HCT116 (cell line): ENCODE measurements around the gene KIAA1549. TPM values are rescaled to one million over a fixed set of nuclear protein-coding genes. Genes with fewer than 3 reads are reported as not detected.

Source experiments
- ATAC-seq: fragments of 200-7000 bp; cut with Tn5 transposase; 2 replicates; pipeline ENCODE4 v1.9.1; 2020; ENCODE audit warnings: mild to moderate bottlenecking, moderate library complexity
- BruUV-seq: library from RNA; stranded (reverse); fragments of 400-500 nt; replicated peaks from 2 replicates; lab custom pipeline; 2021; lab: Mats Ljungman, UMichigan
- CTCF ChIA-PET: fragments of 300-600 bp; sonication (Branson Sonifier 250); formaldehyde crosslinking; loops from one replicate; lab custom pipeline; 2021; ENCODE audit warnings: antibody characterized with exemption; lab: Charles Lee
- POLR2A ChIA-PET: fragments of 300-600, 350-600 bp; sonication (Branson Sonifier 250); formaldehyde crosslinking; loops from one replicate; lab custom pipeline; 2021; ENCODE audit warnings: antibody characterized with exemption; lab: Charles Lee
- RAD21 ChIA-PET, 2 experiments: fragments of 300-600 bp; sonication (Branson Sonifier 250); formaldehyde crosslinking; loops; one replicate each; lab custom pipeline; 2023; ENCODE audit warnings: low total read pairs in 2 of 2; ENCODE audit not compliant: uncharacterized antibody in 2 of 2, unreplicated experiment in 2 of 2, low non-redundant PET in 1 of 2; lab: Charles Lee
- DNase-seq: peaks from one replicate; pipeline ENCODE4 v3.0.0-alpha.2; 2010; ENCODE audit warnings: low read depth, low spot score
- H2AFZ ChIP-seq: fragments of 200-600 bp; shearing (Covaris generic), sonication (generic); 2 replicates; pipeline ENCODE4 v1.6.1; 2017; ENCODE audit warnings: low read depth, mixed run types, mixed read lengths, antibody characterized with exemption, low read length; ENCODE audit not compliant: poor library complexity, severe bottlenecking
- H3K27ac ChIP-seq: 2 replicates; pipeline ENCODE4 v1.5.1; 2012; ENCODE audit warnings: low read depth, low read length
- H3K27me3 ChIP-seq: fragments of 200-600 bp; sonication (generic); 2 replicates; pipeline ENCODE4 v1.6.1; 2016; ENCODE audit warnings: mixed run types, low read length, mixed read lengths; ENCODE audit not compliant: insufficient read depth
- H3K36me3 ChIP-seq, 2 experiments: fragments of 200-500 bp in 1 of 2; fragments of 200-600 bp in 1 of 2; sonication (Bioruptor generic) in 1 of 2; sonication (generic) in 1 of 2; 2 replicates each; pipeline versions ENCODE4 v1.5.1 to v1.6.1; 2014 to 2016; ENCODE audit warnings: low read length in 2 of 2, inconsistent platforms in 1 of 2, mixed read lengths in 1 of 2, mixed run types in 1 of 2; ENCODE audit not compliant: insufficient read depth in 2 of 2, control insufficient read depth in 1 of 2
- H3K4me1 ChIP-seq, 2 experiments: fragments of 200-600 bp in 1 of 2; sonication (generic) in 1 of 2; 2 replicates each; pipeline versions ENCODE4 v1.5.1 to v1.6.1; 2012 to 2017; ENCODE audit warnings: low read length in 2 of 2, inconsistent platforms in 1 of 2, mild to moderate bottlenecking in 1 of 2, mixed read lengths in 1 of 2, mixed run types in 1 of 2, moderate library complexity in 1 of 2; ENCODE audit not compliant: insufficient read depth in 2 of 2, control insufficient read depth in 1 of 2
- H3K4me2 ChIP-seq: fragments of 200-600 bp; sonication (generic); 2 replicates; pipeline ENCODE4 v1.6.1; 2017; ENCODE audit warnings: mixed run types, low read length, mixed read lengths
- H3K4me3 ChIP-seq, 2 experiments: fragments of 200-600 bp in 1 of 2; sonication (generic) in 1 of 2; replicated peaks in 1 of 2; 2 replicates each; pipeline ENCODE4 v1.5.1; 2011 to 2016; ENCODE audit warnings: low read length in 2 of 2, control low read depth in 1 of 2, low read depth in 1 of 2, mild to moderate bottlenecking in 1 of 2, mixed read lengths in 1 of 2, mixed run types in 1 of 2
- H3K79me2 ChIP-seq: fragments of 200-600 bp; sonication (generic); 2 replicates; pipeline ENCODE4 v1.6.1; 2017; ENCODE audit warnings: mild to moderate bottlenecking, mixed run types, low read length, moderate library complexity, mixed read lengths; ENCODE audit not compliant: insufficient read depth
- H3K9ac ChIP-seq: fragments of 200-600 bp; sonication (generic); 2 replicates; pipeline ENCODE4 v1.6.1; 2016; ENCODE audit warnings: low read length, mixed read lengths
- H3K9me2 ChIP-seq: fragments of 200-600 bp; sonication (generic), shearing (Covaris generic); 2 replicates; pipeline ENCODE4 v1.6.1; 2017; ENCODE audit warnings: mixed run types, mild to moderate bottlenecking, moderate library complexity; ENCODE audit not compliant: insufficient read depth
- H3K9me3 ChIP-seq, 2 experiments: fragments of 200-500 bp in 1 of 2; fragments of 200-600 bp in 1 of 2; sonication (Bioruptor generic) in 1 of 2; sonication (generic) in 1 of 2; 2 replicates each; pipeline ENCODE4 v1.6.1; 2014 to 2017; ENCODE audit warnings: low read length in 2 of 2, mixed read lengths in 2 of 2, inconsistent platforms in 1 of 2, low read depth in 1 of 2, mild to moderate bottlenecking in 1 of 2, mixed run types in 1 of 2, moderate library complexity in 1 of 2; ENCODE audit not compliant: control insufficient read depth in 1 of 2, insufficient read depth in 1 of 2
- H4K20me1 ChIP-seq: fragments of 200-600 bp; sonication (generic), shearing (Covaris generic); 2 replicates; pipeline ENCODE4 v1.6.1; 2017; ENCODE audit warnings: mixed run types, mild to moderate bottlenecking, moderate library complexity; ENCODE audit not compliant: insufficient read depth
- CEBPB ChIP-seq: IDR thresholded peaks from 2 replicates; pipeline ENCODE4 v1.6.1; 2012; ENCODE audit warnings: low read depth
- CTCF ChIP-seq, 3 experiments: fragments of 200-600 bp in 1 of 3; sonication (generic) in 1 of 3; IDR thresholded peaks in 2 of 3; conservative IDR thresholded peaks in 1 of 3; 2 replicates each; pipeline ENCODE4 v1.5.1; 2012 to 2017; ENCODE audit warnings: low read depth in 2 of 3, low read length in 2 of 3, antibody characterized with exemption in 1 of 3, borderline replicate concordance in 1 of 3, control low read depth in 1 of 3, mild to moderate bottlenecking in 1 of 3, mixed read lengths in 1 of 3, mixed run types in 1 of 3, moderate library complexity in 1 of 3; ENCODE audit not compliant: insufficient read depth in 1 of 3
- EGR1 ChIP-seq: IDR thresholded peaks from 2 replicates; pipeline ENCODE4 v1.6.1; 2012; ENCODE audit warnings: low read depth
- ELF1 ChIP-seq: IDR thresholded peaks from 2 replicates; pipeline ENCODE4 v1.6.1; 2012; ENCODE audit warnings: low read depth, borderline replicate concordance
- EZH2phosphoT487 ChIP-seq: fragments of 200-600 bp; IDR thresholded peaks from 2 replicates; pipeline ENCODE4 v1.6.1; 2018; ENCODE audit warnings: antibody characterized with exemption, borderline replicate concordance
- FOSL1 ChIP-seq: IDR thresholded peaks from 2 replicates; pipeline ENCODE4 v1.6.1; 2012; ENCODE audit warnings: low read depth
- JUND ChIP-seq: IDR thresholded peaks from 2 replicates; pipeline ENCODE4 v1.6.1; 2012
- MAX ChIP-seq: IDR thresholded peaks from 2 replicates; pipeline ENCODE4 v1.6.1; 2012
- POLR2A ChIP-seq: IDR thresholded peaks from 2 replicates; pipeline ENCODE4 v1.7.0; 2011; ENCODE audit warnings: borderline replicate concordance; ENCODE audit not compliant: insufficient read depth, insufficient read length; ENCODE audit errors: extremely low read depth
- RAD21 ChIP-seq: IDR thresholded peaks from 2 replicates; pipeline ENCODE4 v1.6.1; 2012; ENCODE audit warnings: low read depth, mild to moderate bottlenecking
- REST ChIP-seq: IDR thresholded peaks from 2 replicates; pipeline ENCODE4 v1.6.1; 2012; ENCODE audit warnings: low read depth
- SIN3A ChIP-seq: IDR thresholded peaks from 2 replicates; pipeline ENCODE4 v1.6.1; 2012; ENCODE audit warnings: low read depth
- SP1 ChIP-seq: IDR thresholded peaks from 2 replicates; pipeline ENCODE4 v1.6.1; 2012; ENCODE audit warnings: low read depth
- TCF7L2 ChIP-seq: IDR thresholded peaks from 2 replicates; pipeline ENCODE4 v1.7.0; 2011; ENCODE audit warnings: borderline replicate concordance, inconsistent platforms; ENCODE audit not compliant: insufficient read depth, insufficient read length; ENCODE audit errors: extremely low read depth
- YY1 ChIP-seq: IDR thresholded peaks from 2 replicates; pipeline ENCODE4 v1.6.1; 2011; ENCODE audit warnings: low read length, low read depth, moderate library complexity, mild to moderate bottlenecking; ENCODE audit not compliant: insufficient replicate concordance; ENCODE audit errors: extremely low read depth
- ZFX ChIP-seq: fragments of 450-650 bp; IDR thresholded peaks from 2 replicates; pipeline ENCODE4 v1.6.1; 2017
- ZNF274 ChIP-seq: fragments of 200-500 bp; sonication (Bioruptor generic); IDR thresholded peaks from 2 replicates; pipeline ENCODE4 v1.6.1; 2014; ENCODE audit warnings: mild to moderate bottlenecking, low read depth, low read length, inconsistent platforms
- intact Hi-C: fragments of 100-400 bp; cut with micrococcal nuclease; formaldehyde crosslinking; loops from 2 replicates; pipeline ENCODE4 v1.10.0; 2022
- total RNA-seq: library from RNA; stranded (reverse); gene quantifications from one replicate; pipeline ENCODE4 v1.2.1, GENCODE V29; 2021; ENCODE audit not compliant: unreplicated experiment

Gene KIAA1549
- total RNA-seq, 1 experiment from 2014 or later = 3.9 TPM

- H3K9me3 ChIP-seq = no peaks in the 10 kb centered on the region
- no peak overlapping the region for H2AFZ ChIP-seq
- POLR2A ChIA-PET = no interaction called here
- no peak overlapping the region for H3K9ac ChIP-seq
- H3K27me3 ChIP-seq = no peaks in the 10 kb centered on the region
- H3K79me2 ChIP-seq = no peaks in the 10 kb centered on the region
- no peak overlapping the region for H3K27ac ChIP-seq
- no peaks in the 10 kb centered on the region for H3K9me2 ChIP-seq
- H3K36me3 ChIP-seq = no peaks in the 10 kb centered on the region; a peak in 1 of 4 replicates
- no peak overlapping the region for H3K4me2 ChIP-seq
- no peaks in the 10 kb centered on the region; the same call in 1 of the 2 replicates for H4K20me1 ChIP-seq
- TF ChIP-seq ELF1 = no peak
- TF ChIP-seq YY1 = no peak
- no peak for TF ChIP-seq ZNF274
- no peak for TF ChIP-seq EZH2phosphoT487
- TF ChIP-seq REST = no peak
- TF ChIP-seq JUND = no peak
- no peak for TF ChIP-seq MAX
- TF ChIP-seq TCF7L2 = no peak
- no peak for TF ChIP-seq CTCF (IDR thresholded peaks at IDR 0.05 in 2 of 3, conservative IDR thresholded peaks at IDR 0.05 in 1 of 3; ENCODE audit: borderline replicate concordance in 1 of 3, insufficient read depth in 1 of 3, low read depth in 2 of 3, low read length in 2 of 3)
- no peak for TF ChIP-seq ZFX
- TF ChIP-seq FOSL1 = no peak
- no peak for TF ChIP-seq SIN3A
- TF ChIP-seq RAD21 = no peak
- no peak for TF ChIP-seq CEBPB
- no peak for TF ChIP-seq POLR2A
- no peak for TF ChIP-seq SP1
- no peak for TF ChIP-seq EGR1
- CTCF ChIA-PET = no interaction called here
- no TSS peak for BruUV-seq
- intact Hi-C loops = no loop called here
- ATAC-seq (no peak), DNase-seq (no peak)
- RAD21 ChIA-PET = no interaction called here
- peaks cover 0 to 5% of the 10 kb centered on the region in 2 experiments; a peak in 1 of 4 replicates for H3K4me1 ChIP-seq
- H3K4me3 ChIP-seq = no peak overlapping the region
Observed at GRCh38 chr7:138916731-138917130, 64.5 kb downstream of the KIAA1549 start.
